Loucy (cell line): Measurements from ENCODE around the gene PAK4.

ENCODE experiments used
- EZH2phosphoT487 ChIP-seq: fragments of 200-600 bp; IDR thresholded peaks from 2 replicates; pipeline ENCODE4 v1.6.1; 2018; ENCODE audit warnings: antibody characterized with exemption, mild to moderate bottlenecking, moderate library complexity, borderline replicate concordance
- TF ChIP-seq, protein P1 (sequence below): fragments of 200-600 bp; sonication (generic); conservative IDR thresholded peaks from 2 replicates; pipeline ENCODE4 v1.5.1; 2014; ENCODE audit warnings: mild to moderate bottlenecking, antibody characterized with exemption, low read length

DNA sequence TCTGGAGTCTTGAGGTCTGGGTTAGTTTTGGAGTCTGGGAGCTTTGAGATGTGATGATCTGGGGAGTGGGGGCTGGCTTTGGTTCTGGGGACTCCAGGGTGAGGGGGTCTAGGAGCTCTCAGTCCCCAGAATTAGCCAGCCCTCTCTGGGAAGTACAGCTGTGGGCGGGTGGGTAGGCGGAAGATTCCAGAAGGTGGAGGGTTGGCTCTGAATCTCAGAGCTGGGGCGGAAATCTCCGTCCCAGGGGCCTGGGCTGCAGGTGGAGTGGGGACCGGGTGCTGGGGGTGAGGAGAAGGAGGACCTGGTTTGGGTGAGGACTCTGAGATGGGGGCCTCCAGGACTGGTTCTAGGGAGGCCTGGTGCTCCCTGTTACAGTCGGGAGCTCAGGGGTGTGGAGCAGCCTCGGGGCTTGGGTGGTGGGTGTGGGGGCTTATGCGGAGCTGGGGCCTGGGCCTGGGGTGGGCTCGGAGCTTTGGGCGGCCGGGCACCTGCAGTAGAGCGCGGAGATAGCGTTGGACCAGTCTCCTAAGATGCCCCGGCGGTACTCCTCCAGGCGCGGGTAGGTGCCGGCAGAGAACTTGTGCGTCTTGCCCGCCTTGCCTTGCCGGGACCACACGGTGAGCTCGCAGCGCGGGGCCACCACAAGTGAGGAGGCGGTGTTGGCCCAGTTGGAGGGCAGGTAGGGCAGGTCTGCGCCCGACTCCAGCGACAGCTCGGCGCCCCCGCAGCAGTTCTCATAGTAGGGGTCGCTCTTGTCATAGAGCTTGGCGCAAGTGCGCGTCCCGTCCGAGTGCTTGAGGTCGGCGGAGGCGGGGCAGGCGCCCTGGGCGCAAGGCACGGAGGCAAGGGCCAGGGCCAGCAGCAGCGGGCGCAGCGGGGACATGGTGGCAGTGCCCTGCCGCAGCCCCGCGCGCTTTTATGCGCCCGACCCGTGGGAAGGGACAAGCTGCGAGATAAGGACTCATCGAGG is 78.1 kb downstream of the PAK4 start, which contains the start of gene SYCN:
- TF ChIP-seq, protein P1, sequence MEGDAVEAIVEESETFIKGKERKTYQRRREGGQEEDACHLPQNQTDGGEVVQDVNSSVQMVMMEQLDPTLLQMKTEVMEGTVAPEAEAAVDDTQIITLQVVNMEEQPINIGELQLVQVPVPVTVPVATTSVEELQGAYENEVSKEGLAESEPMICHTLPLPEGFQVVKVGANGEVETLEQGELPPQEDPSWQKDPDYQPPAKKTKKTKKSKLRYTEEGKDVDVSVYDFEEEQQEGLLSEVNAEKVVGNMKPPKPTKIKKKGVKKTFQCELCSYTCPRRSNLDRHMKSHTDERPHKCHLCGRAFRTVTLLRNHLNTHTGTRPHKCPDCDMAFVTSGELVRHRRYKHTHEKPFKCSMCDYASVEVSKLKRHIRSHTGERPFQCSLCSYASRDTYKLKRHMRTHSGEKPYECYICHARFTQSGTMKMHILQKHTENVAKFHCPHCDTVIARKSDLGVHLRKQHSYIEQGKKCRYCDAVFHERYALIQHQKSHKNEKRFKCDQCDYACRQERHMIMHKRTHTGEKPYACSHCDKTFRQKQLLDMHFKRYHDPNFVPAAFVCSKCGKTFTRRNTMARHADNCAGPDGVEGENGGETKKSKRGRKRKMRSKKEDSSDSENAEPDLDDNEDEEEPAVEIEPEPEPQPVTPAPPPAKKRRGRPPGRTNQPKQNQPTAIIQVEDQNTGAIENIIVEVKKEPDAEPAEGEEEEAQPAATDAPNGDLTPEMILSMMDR: no peak
- TF ChIP-seq EZH2phosphoT487: no peak
